K562 (cell line): ENCODE results near the gene PRDX2. TPM values are rescaled to one million over a fixed set of nuclear protein-coding genes. Genes with fewer than 3 reads are reported as not detected.
A peak's percentile ranks its signal among the peaks of the same experiment; 100 is the strongest.

Source experiments
- ATAC-seq: fragments of 200-7000 bp; cut with Tn5 transposase; 3 replicates; pipeline ENCODE4 v1.9.1; 2020; ENCODE audit warnings: moderate library complexity
- BruUV-seq: library from RNA; stranded (reverse); fragments of 400-500 nt; replicated peaks from 2 replicates; lab custom pipeline; 2021; lab: Mats Ljungman, UMichigan
- CTCF ChIA-PET: fragments of 300-600 bp; formaldehyde crosslinking; extraction: SDS; loops from one replicate; lab custom pipeline; 2021; ENCODE audit warnings: low intra/inter-chr PET ratio; lab: Yijun Ruan, JAX
- POLR2A ChIA-PET: fragments of 300-600, 350-650 bp; sonication (Branson Sonifier 250); formaldehyde crosslinking; extraction: SDS; loops from one replicate; lab custom pipeline; 2021; ENCODE audit warnings: antibody characterized with exemption, inconsistent platforms; lab: Yijun Ruan, JAX
- DNase-seq, 4 experiments: peaks; one replicate each; pipeline versions ENCODE4 v3.0.0 to v3.0.0-alpha.2; 2011 to 2018; ENCODE audit warnings: low spot score in 3 of 4, mixed read lengths in 3 of 4; ENCODE audit errors: extremely low read depth in 1 of 4
- FAIRE-seq: peaks from 2 replicates; lab custom pipeline; 2011; peaks lifted over from hg19 to GRCh38; lab: Jason Lieb, UNC
- H2AFZ ChIP-seq: 2 replicates; pipeline ENCODE4 v1.6.0; 2011; ENCODE audit warnings: low read depth, low read length, control low read depth, inconsistent platforms
- H3K27ac ChIP-seq: fragments of 200-600 bp; 3 replicates; pipeline ENCODE4 v1.8.0; 2011; ENCODE audit warnings: low read depth, mild to moderate bottlenecking, control low read depth, inconsistent platforms, low read length, moderate library complexity, mixed read lengths; ENCODE audit errors: extremely low read depth
- H3K27me3 ChIP-seq, 2 experiments: fragments of 300-600 bp in 1 of 2; 2 replicates in 1 of 2; 3 replicates in 1 of 2; pipeline versions ENCODE4 v1.6.0 to v1.8.0; 2011; ENCODE audit warnings: inconsistent platforms in 2 of 2, low read length in 2 of 2, mild to moderate bottlenecking in 1 of 2, mixed read lengths in 1 of 2, moderate library complexity in 1 of 2; ENCODE audit not compliant: control insufficient read depth in 2 of 2, insufficient read depth in 2 of 2
- H3K36me3 ChIP-seq: fragments of 300-600 bp; 3 replicates; pipeline ENCODE4 v1.8.0; 2011; ENCODE audit warnings: mild to moderate bottlenecking, low read length, inconsistent platforms; ENCODE audit not compliant: control insufficient read depth, insufficient read depth
- H3K4me1 ChIP-seq, 2 experiments: fragments of 200-600 bp in 1 of 2; replicated peaks in 1 of 2; 2 replicates in 1 of 2; 3 replicates in 1 of 2; pipeline versions ENCODE4 v1.5.1 to v1.8.0; 2011; ENCODE audit warnings: inconsistent platforms in 2 of 2, low read length in 2 of 2, mild to moderate bottlenecking in 1 of 2, mixed read lengths in 1 of 2, moderate library complexity in 1 of 2; ENCODE audit not compliant: control insufficient read depth in 2 of 2, insufficient read depth in 2 of 2
- H3K4me2 ChIP-seq: 2 replicates; pipeline ENCODE4 v1.6.1; 2011; ENCODE audit warnings: low read length, control low read depth, inconsistent platforms, mixed read lengths; ENCODE audit not compliant: insufficient read depth
- H3K4me3 ChIP-seq: fragments of 200-600 bp; sonication (generic), shearing (Covaris generic); 2 replicates; pipeline ENCODE4 v1.5.1; 2016; ENCODE audit warnings: control low read depth, inconsistent platforms
- H3K79me2 ChIP-seq: fragments of 200-600 bp; 3 replicates; pipeline ENCODE4 v1.8.0; 2011; ENCODE audit warnings: low read length, inconsistent platforms; ENCODE audit not compliant: control insufficient read depth, insufficient read depth
- H3K9ac ChIP-seq, 2 experiments: 2 replicates each; pipeline versions ENCODE4 v1.6.0 to v1.6.1; 2011; ENCODE audit warnings: low read depth in 2 of 2, low read length in 2 of 2, control low read depth in 1 of 2, inconsistent platforms in 1 of 2, mild to moderate bottlenecking in 1 of 2, mixed read lengths in 1 of 2; ENCODE audit not compliant: insufficient read depth in 1 of 2
- H3K9me1 ChIP-seq: one replicate; pipeline ENCODE4 v1.6.0; 2011; ENCODE audit warnings: inconsistent platforms, mild to moderate bottlenecking, low read length, moderate library complexity; ENCODE audit not compliant: control insufficient read depth, insufficient read depth
- H3K9me3 ChIP-seq: replicated peaks from 2 replicates; pipeline ENCODE4 v1.5.1; 2011; ENCODE audit warnings: low read depth, low read length, inconsistent platforms; ENCODE audit not compliant: control insufficient read depth, insufficient read depth
- H4K20me1 ChIP-seq: replicated peaks from 2 replicates; pipeline ENCODE4 v1.6.1; 2011; ENCODE audit warnings: low read length, inconsistent platforms, mixed read lengths; ENCODE audit not compliant: control insufficient read depth, insufficient read depth
- CTBP1 ChIP-seq: fragments of 450-650 bp; IDR thresholded peaks from 2 replicates; pipeline ENCODE4 v1.6.1; 2016; ENCODE audit warnings: borderline replicate concordance
- EGR1 ChIP-seq: fragments of 450-650 bp; conservative IDR thresholded peaks from 2 replicates; pipeline ENCODE4 v1.6.1; 2017; ENCODE audit warnings: mild to moderate bottlenecking
- HDAC8 ChIP-seq: fragments of 450-650 bp; IDR thresholded peaks from 2 replicates; pipeline ENCODE4 v1.6.1; 2016; ENCODE audit warnings: mild to moderate bottlenecking, missing genetic modification characterization, moderate library complexity, missing compliant biosample characterization
- JUND ChIP-seq, 2 experiments: IDR thresholded peaks; 2 replicates in 1 of 2; 3 replicates in 1 of 2; pipeline ENCODE4 v1.6.1; 2011; ENCODE audit warnings: borderline replicate concordance in 2 of 2, low read depth in 2 of 2, low read length in 2 of 2, improper control_type of control experiment in 1 of 2, missing biosample characterization in 1 of 2, missing genetic modification characterization in 1 of 2, missing genetic modification reagents in 1 of 2
- MAZ ChIP-seq, 2 experiments: fragments of 450-650 bp in 1 of 2; sonication (generic) in 1 of 2; formaldehyde crosslinking; IDR thresholded peaks in 1 of 2; conservative IDR thresholded peaks in 1 of 2; 2 replicates each; pipeline versions ENCODE4 v1.4.0 to v1.5.0; 2020; ENCODE audit warnings: mild to moderate bottlenecking in 1 of 2, missing genetic modification reagents in 1 of 2
- MYC ChIP-seq, 2 experiments: fragments of 250-450 bp in 1 of 2; sonication (Bioruptor Pico) in 1 of 2; IDR thresholded peaks; 2 replicates each; pipeline versions ENCODE4 v1.5.1 to v1.6.1; 2012 to 2021; ENCODE audit warnings: low read depth in 2 of 2, borderline replicate concordance in 1 of 2, improper control_type of control experiment in 1 of 2, low read length in 1 of 2, mild to moderate bottlenecking in 1 of 2, moderate library complexity in 1 of 2
- NCOA6 ChIP-seq: fragments of 450-650 bp; IDR thresholded peaks from 2 replicates; pipeline ENCODE4 v1.6.1; 2017; ENCODE audit warnings: mild to moderate bottlenecking
- NONO ChIP-seq, 2 experiments: fragments of 200-400 bp in 1 of 2; fragments of 450-650 bp in 1 of 2; formaldehyde crosslinking in 1 of 2; IDR thresholded peaks; 2 replicates each; pipeline ENCODE4 v1.6.1; 2017; ENCODE audit warnings: low read depth in 2 of 2, mild to moderate bottlenecking in 2 of 2, moderate library complexity in 2 of 2, low read length in 1 of 2
- PCBP2 ChIP-seq: fragments of 200-400 bp; formaldehyde crosslinking; IDR thresholded peaks from 2 replicates; pipeline ENCODE4 v1.6.1; 2018; ENCODE audit warnings: low read length, low read depth, mild to moderate bottlenecking, moderate library complexity; ENCODE audit not compliant: poor library complexity, severe bottlenecking
- RCOR1 ChIP-seq, 2 experiments: IDR thresholded peaks; 2 replicates each; pipeline ENCODE4 v1.6.1; 2012; ENCODE audit warnings: low read depth in 2 of 2, low read length in 2 of 2, borderline replicate concordance in 1 of 2, improper control_type of control experiment in 1 of 2
- SIN3A ChIP-seq, 2 experiments: fragments of 150-350 bp in 1 of 2; IDR thresholded peaks; 2 replicates each; pipeline ENCODE4 v1.6.1; 2011 to 2016; ENCODE audit warnings: borderline replicate concordance in 2 of 2, low read depth in 2 of 2, low read length in 2 of 2, mild to moderate bottlenecking in 2 of 2, moderate library complexity in 2 of 2; ENCODE audit not compliant: control insufficient read depth in 1 of 2
- STAG1 ChIP-seq: sonication (generic); formaldehyde crosslinking; IDR thresholded peaks from 2 replicates; pipeline ENCODE4 v1.5.0; 2020; ENCODE audit warnings: missing genetic modification reagents, borderline replicate concordance
- ZKSCAN1 ChIP-seq: fragments of 150-350 bp; IDR thresholded peaks from 2 replicates; pipeline ENCODE4 v1.6.1; 2016; ENCODE audit warnings: low read depth, low read length
- ZNF354B ChIP-seq: fragments of 250-450 bp; sonication (Bioruptor Pico); IDR thresholded peaks from 2 replicates; pipeline ENCODE4 v1.4.0; 2020
- WGBS: fragments of 100-300 bp; shearing (Covaris generic); methylation state at CpG from one replicate; pipeline ENCODE4 v1.1.6; 2016; ENCODE audit warnings: low coverage, mixed read lengths; ENCODE audit not compliant: insufficient coverage; ENCODE audit errors: missing lambda C conversion rate; 5-methylcytosine and 5-hydroxymethylcytosine counted together
- in situ Hi-C: fragments of 300-500 bp; cut with MboI; formaldehyde crosslinking; loops from 4 replicates; pipeline ENCODE4 v1.15.0; 2018; ENCODE audit warnings: inconsistent platforms, mixed read lengths
- intact Hi-C: fragments of 100-400 bp; cut with micrococcal nuclease; formaldehyde crosslinking; loops from 2 replicates; pipeline ENCODE4 v1.14.2; 2022
- polyA plus RNA-seq, 8 experiments: library from polyadenylated mRNA; depleted of rRNA in 4 of 8; stranded (reverse) in 5 of 8; unstranded in 3 of 8; fragments of >200 nt; fragmentation: Nextera tagmentation in 2 of 8; fragmentation: Illumina TruSeq in 1 of 8; extraction: Ambion mirVana in 2 of 8; extraction: Trizol in 1 of 8; gene quantifications; 2 replicates each; pipeline versions ENCODE4 v1.2.1 to v1.2.3, GENCODE V29; 2011 to 2014; ENCODE audit warnings: inconsistent platforms in 1 of 8, missing spikeins in 1 of 8
- total RNA-seq, 7 experiments: library from RNA; depleted of rRNA in 6 of 7; stranded (reverse); fragments of >200 nt in 6 of 7; fragmentation: Illumina TruSeq in 2 of 7; extraction: Trizol in 2 of 7; gene quantifications; 2 replicates each; pipeline versions ENCODE4 v1.2.1 to v1.2.3, GENCODE V29; 2011 to 2021; ENCODE audit warnings: low replicate concordance in 1 of 7
- TF ChIP-seq, protein P1 (sequence below): sonication (generic); formaldehyde crosslinking; IDR thresholded peaks from 2 replicates; pipeline ENCODE4 v1.8.0; 2022; ENCODE audit warnings: missing genetic modification reagents, mild to moderate bottlenecking, moderate library complexity, borderline replicate concordance

Gene PRDX2
- total and polyA plus RNA-seq, 9 of the 15 experiments (the other 6 are each of a cell fraction or from before 2014, with no cell fraction given), result 206 to 1,183 (median 415) TPM

- Histone ChIP-seq H3K9me3 (no peaks in the 10 kb centered on the region), H3K4me1 (peaks cover 5 to 40% of the 10 kb centered on the region in 2 experiments; a peak in 3 of 5 replicates), H3K36me3 (no peaks in the 10 kb centered on the region), H3K27me3 (peaks cover 2 to 11% of the 10 kb centered on the region in 2 experiments; a peak in 3 of 5 replicates), H3K9me1 (no peaks in the 10 kb centered on the region), H4K20me1 (no peaks in the 10 kb centered on the region), H3K79me2 (no peaks in the 10 kb centered on the region), H3K9ac (peak overlapping the region in 1 of 2 experiments; percentile 85; a peak in 3 of 4 replicates), H3K4me2 (peak overlapping the region; percentile 78), H3K27ac (no peak overlapping the region), H3K4me3 (peak overlapping the region; percentile 38), H2AFZ (peak overlapping the region; percentile 95)
- in situ Hi-C loops, result no loop called here
- ChIA-PET POLR2A (interaction anchor here (0.6 to 2.3 kb wide), 9 partner anchors 8 to 1127 kb away, joined by 3 to 8 read pairs (median 4); partner anchors contain the start of genes DHPS and TNPO2), CTCF (interaction anchor here (0.5 to 1.3 kb wide), 5 partner anchors 39 to 1010 kb away, joined by 3 to 7 read pairs (median 5); no protein-coding TSS in a partner anchor)
- FAIRE-seq (peak; percentile 62), ATAC-seq (peak; percentile 97), DNase-seq (peak; percentile 84 to 88 (median 84))
- no TSS peak for BruUV-seq
- 14% methylated on average over 34 of the region's 60 CpGs for WGBS
- intact Hi-C loops, result loop anchor here (1.0 kb wide), 2 partner anchors 21 to 40 kb away; no protein-coding TSS in a partner anchor
- TF ChIP-seq EGR1, result 0 out of 2 replicates have a peak, but pooled peaks have one; percentile 3
- TF ChIP-seq ZKSCAN1, result peak; percentile 17; the same call in 1 of the 2 replicates
- TF ChIP-seq CTBP1, result peak; percentile 88
- TF ChIP-seq PCBP2, result no peak
- TF ChIP-seq, protein P1, sequence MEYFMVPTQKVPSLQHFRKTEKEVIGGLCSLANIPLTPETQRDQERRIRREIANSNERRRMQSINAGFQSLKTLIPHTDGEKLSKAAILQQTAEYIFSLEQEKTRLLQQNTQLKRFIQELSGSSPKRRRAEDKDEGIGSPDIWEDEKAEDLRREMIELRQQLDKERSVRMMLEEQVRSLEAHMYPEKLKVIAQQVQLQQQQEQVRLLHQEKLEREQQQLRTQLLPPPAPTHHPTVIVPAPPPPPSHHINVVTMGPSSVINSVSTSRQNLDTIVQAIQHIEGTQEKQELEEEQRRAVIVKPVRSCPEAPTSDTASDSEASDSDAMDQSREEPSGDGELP (CRISPR knock-in tag), result peak; percentile 96
- peak; percentile 74 for TF ChIP-seq NCOA6
- TF ChIP-seq STAG1 (CRISPR knock-in tag), result peak; percentile 36; the same call in 1 of the 2 replicates
- TF ChIP-seq NONO (IDR thresholded peaks at IDR 0.05; ENCODE audit: low read depth in 2 of 2, low read length in 1 of 2), result peak in 1 of 2 experiments; percentile 61; a peak in 1 of 4 replicates
- TF ChIP-seq MAZ (CRISPR knock-in tag; conservative IDR thresholded peaks at IDR 0.05 in 1 of 2, IDR thresholded peaks at IDR 0.05 in 1 of 2), result peak in 1 of 2 experiments; percentile 78; a peak in 2 of 4 replicates
- TF ChIP-seq ZNF354B (CRISPR knock-in tag), result no peak
- TF ChIP-seq RCOR1 (IDR thresholded peaks at IDR 0.05; ENCODE audit: borderline replicate concordance in 1 of 2, low read depth in 2 of 2, low read length in 2 of 2), result peak; percentile 28 to 81; a peak in 3 of 4 replicates
- peak in 1 of 2 experiments; percentile 67; a peak in 1 of 4 replicates for TF ChIP-seq SIN3A (IDR thresholded peaks at IDR 0.05; ENCODE audit: borderline replicate concordance in 2 of 2, control insufficient read depth in 1 of 2, low read depth in 2 of 2, low read length in 2 of 2)
- TF ChIP-seq HDAC8 (tag), result no peak
- peak; percentile 61; the same call in 1 of the 2 replicates for TF ChIP-seq MYC (IDR thresholded peaks at IDR 0.05; ENCODE audit: low read depth, low read length)
- no peak for TF ChIP-seq MYC (CRISPR knock-in tag; IDR thresholded peaks at IDR 0.05; ENCODE audit: borderline replicate concordance, low read depth)
- peak; percentile 43; the same call in 1 of the 2 replicates for TF ChIP-seq JUND (IDR thresholded peaks at IDR 0.05; ENCODE audit: borderline replicate concordance, low read depth, low read length)
- TF ChIP-seq JUND (tag; IDR thresholded peaks at IDR 0.05; ENCODE audit: borderline replicate concordance, low read depth, low read length), result no peak; the same call in 2 of the 3 replicates
These were observed 43.9 kb downstream of the PRDX2 start for GRCh38 chr19:12757544-12758274.
